IPS-15b (cell line): ENCODE measurements around the gene FAM107A.
A peak's percentile ranks its signal among the peaks of the same experiment; 100 is the strongest.

Experiments used
- H3K27me3 ChIP-seq: one replicate; pipeline ENCODE4 v1.6.1; 2013; ENCODE audit warnings: low read length; ENCODE audit not compliant: control insufficient read depth, insufficient read depth
- H3K36me3 ChIP-seq: one replicate; pipeline ENCODE4 v1.6.1; 2013; ENCODE audit warnings: low read length; ENCODE audit not compliant: control insufficient read depth, insufficient read depth
- H3K4me1 ChIP-seq: one replicate; pipeline ENCODE4 v1.6.1; 2013; ENCODE audit warnings: mild to moderate bottlenecking, low read length; ENCODE audit not compliant: control insufficient read depth, insufficient read depth
- H3K4me3 ChIP-seq: one replicate; pipeline ENCODE4 v1.5.1; 2013; ENCODE audit warnings: low read depth, low read length
- H3K9ac ChIP-seq: one replicate; pipeline ENCODE4 v1.6.1; 2013; ENCODE audit warnings: low read depth, mild to moderate bottlenecking, low read length
- H3K9me3 ChIP-seq: one replicate; pipeline ENCODE4 v1.6.1; 2013; ENCODE audit warnings: mild to moderate bottlenecking, low read length; ENCODE audit not compliant: control insufficient read depth, insufficient read depth

The FAM107A gene

GRCh38 chr3:58588030-58588614, 10.9 kb upstream of the FAM107A start:
- H3K4me1 ChIP-seq, result peaks cover 6% of the 10 kb centered on the region
- peaks cover 39% of the 10 kb centered on the region for H3K27me3 ChIP-seq
- no peaks in the 10 kb centered on the region for H3K9me3 ChIP-seq
- no peak overlapping the region for H3K9ac ChIP-seq
- H3K36me3 ChIP-seq, result no peaks in the 10 kb centered on the region
- no peak overlapping the region for H3K4me3 ChIP-seq

GRCh38 chr3:58586776-58587192, 9.6 kb upstream of the FAM107A start:
- Histone ChIP-seq H3K27me3 (peaks cover 39% of the 10 kb centered on the region), H3K4me3 (peak overlapping the region; percentile 46), H3K9ac (no peak overlapping the region), H3K9me3 (no peaks in the 10 kb centered on the region), H3K4me1 (peaks cover 8% of the 10 kb centered on the region), H3K36me3 (no peaks in the 10 kb centered on the region)

GRCh38 chr3:58585994-58586393, 8.8 kb upstream of the FAM107A start:
- H3K27me3 ChIP-seq, result peaks cover 39% of the 10 kb centered on the region
- H3K9ac ChIP-seq, result no peak overlapping the region
- peaks cover 8% of the 10 kb centered on the region for H3K4me1 ChIP-seq
- H3K36me3 ChIP-seq, result no peaks in the 10 kb centered on the region
- H3K9me3 ChIP-seq, result no peaks in the 10 kb centered on the region
- peak overlapping the region; percentile 12 for H3K4me3 ChIP-seq

- Histone ChIP-seq H3K9me3 (no peaks in the 10 kb centered on the region), H3K4me1 (peaks cover 12% of the 10 kb centered on the region), H3K36me3 (no peaks in the 10 kb centered on the region), H3K9ac (peak overlapping the region; percentile 2), H3K27me3 (peaks cover 39% of the 10 kb centered on the region), H3K4me3 (peak overlapping the region; percentile 45)
Observed at GRCh38 chr3:58585005-58585786, 8.0 kb upstream of the FAM107A start.

GRCh38 chr3:58584690-58585004, 7.5 kb upstream of the FAM107A start:
- Histone ChIP-seq H3K4me3 (peak overlapping the region; percentile 33), H3K9me3 (no peaks in the 10 kb centered on the region), H3K9ac (no peak overlapping the region), H3K4me1 (peaks cover 12% of the 10 kb centered on the region), H3K36me3 (no peaks in the 10 kb centered on the region), H3K27me3 (peaks cover 39% of the 10 kb centered on the region)

- no peak overlapping the region for H3K4me3 ChIP-seq
- no peaks in the 10 kb centered on the region for H3K36me3 ChIP-seq
- H3K9ac ChIP-seq, result no peak overlapping the region
- peaks cover 21% of the 10 kb centered on the region for H3K4me1 ChIP-seq
- H3K27me3 ChIP-seq, result peaks cover 29% of the 10 kb centered on the region
- H3K9me3 ChIP-seq, result no peaks in the 10 kb centered on the region
Observed at GRCh38 chr3:58581328-58582091, 4.3 kb upstream of the FAM107A start.

- H3K27me3 ChIP-seq, result peaks cover 26% of the 10 kb centered on the region
- H3K4me1 ChIP-seq, result peaks cover 20% of the 10 kb centered on the region
- H3K36me3 ChIP-seq, result no peaks in the 10 kb centered on the region
- no peak overlapping the region for H3K4me3 ChIP-seq
- no peak overlapping the region for H3K9ac ChIP-seq
- H3K9me3 ChIP-seq, result no peaks in the 10 kb centered on the region
Observed at GRCh38 chr3:58580826-58581327, 3.7 kb upstream of the FAM107A start.

- H3K36me3 ChIP-seq, result no peaks in the 10 kb centered on the region
- H3K4me1 ChIP-seq, result peaks cover 15% of the 10 kb centered on the region
- peaks cover 9% of the 10 kb centered on the region for H3K27me3 ChIP-seq
- no peak overlapping the region for H3K4me3 ChIP-seq
- H3K9ac ChIP-seq, result no peak overlapping the region
- H3K9me3 ChIP-seq, result no peaks in the 10 kb centered on the region
Observed at GRCh38 chr3:58578873-58579272, 1.7 kb upstream of the FAM107A start.

- peaks cover 13% of the 10 kb centered on the region for H3K4me1 ChIP-seq
- no peak overlapping the region for H3K4me3 ChIP-seq
- peaks cover 6% of the 10 kb centered on the region for H3K27me3 ChIP-seq
- H3K9ac ChIP-seq, result no peak overlapping the region
- H3K9me3 ChIP-seq, result no peaks in the 10 kb centered on the region
- no peaks in the 10 kb centered on the region for H3K36me3 ChIP-seq
Observed at GRCh38 chr3:58576716-58577115, 475 bp downstream of the FAM107A start.

- H3K9ac ChIP-seq, result no peak overlapping the region
- H3K9me3 ChIP-seq, result no peaks in the 10 kb centered on the region
- no peak overlapping the region for H3K4me3 ChIP-seq
- H3K27me3 ChIP-seq, result peaks cover 6% of the 10 kb centered on the region
- peaks cover 13% of the 10 kb centered on the region for H3K4me1 ChIP-seq
- H3K36me3 ChIP-seq, result no peaks in the 10 kb centered on the region
Observed at GRCh38 chr3:58575971-58576652, 1.1 kb downstream of the FAM107A start.

- Histone ChIP-seq H3K4me1 (peaks cover 8% of the 10 kb centered on the region), H3K36me3 (no peaks in the 10 kb centered on the region), H3K9me3 (no peaks in the 10 kb centered on the region), H3K4me3 (no peak overlapping the region), H3K27me3 (peaks cover 6% of the 10 kb centered on the region), H3K9ac (no peak overlapping the region)
Observed at GRCh38 chr3:58574682-58575081, 2.5 kb downstream of the FAM107A start.
